Measurements from ENCODE around the gene SPATA2L. TPM values are rescaled to one million over a fixed set of nuclear protein-coding genes. Genes with fewer than 3 reads are reported as not detected.
A peak's percentile ranks its signal among the peaks of the same experiment; 100 is the strongest.

The SPATA2L gene
- total and polyA plus RNA-seq, 2 of the 13 experiments (the other 11 are each of a cell fraction or from before 2014, with no cell fraction given), result 9.1 to 20.7 TPM

GRCh38 chr16:89700649-89701424 is 668 bp downstream of the SPATA2L start (continued):
- TF ChIP-seq CBX2 (IDR thresholded peaks at IDR 0.05; ENCODE audit: low read depth, low read length) (no peak), CBX2 (CRISPR knock-in tag; IDR thresholded peaks at IDR 0.05; ENCODE audit: low read depth) (no peak), MTERF4 (CRISPR knock-in tag; IDR thresholded peaks at IDR 0.05) (no peak), TCF7L2 (IDR thresholded peaks at IDR 0.05; ENCODE audit: low read depth, low read length) (no peak), ZSCAN29 (CRISPR knock-in tag; conservative IDR thresholded peaks at IDR 0.05) (no peak), ZNF570 (CRISPR knock-in tag; IDR thresholded peaks at IDR 0.05; ENCODE audit: borderline replicate concordance) (no peak), ZNF557 (CRISPR knock-in tag; IDR thresholded peaks at IDR 0.05) (no peak; the same call in 1 of the 2 replicates), ZNF720 (CRISPR knock-in tag; IDR thresholded peaks at IDR 0.05) (0 out of 2 replicates have a peak, but pooled peaks have one; percentile 24), CCAR2 (optimal IDR thresholded peaks at IDR 0.05; ENCODE audit: low read depth, low read length) (no peak), THAP8 (CRISPR knock-in tag; IDR thresholded peaks at IDR 0.05; ENCODE audit: borderline replicate concordance) (no peak), TCF12 (IDR thresholded peaks at IDR 0.05) (no peak), TCF12 (CRISPR knock-in tag; IDR thresholded peaks at IDR 0.05) (peak; percentile 48), ZNF496 (CRISPR knock-in tag; IDR thresholded peaks at IDR 0.05; ENCODE audit: insufficient replicate concordance) (no peak), SNAPC2 (CRISPR knock-in tag; IDR thresholded peaks at IDR 0.05) (no peak), ZNF691 (CRISPR knock-in tag; IDR thresholded peaks at IDR 0.05; ENCODE audit: borderline replicate concordance, low read depth) (peak; percentile 73; the same call in 1 of the 2 replicates), KDM4B (CRISPR knock-in tag; IDR thresholded peaks at IDR 0.05) (no peak), CREBL2 (CRISPR knock-in tag; IDR thresholded peaks at IDR 0.05; ENCODE audit: borderline replicate concordance) (no peak; the same call in 1 of the 2 replicates), ZSCAN12 (CRISPR knock-in tag; IDR thresholded peaks at IDR 0.05) (peak; percentile 28; the same call in 1 of the 2 replicates), SMAD9 (CRISPR knock-in tag; IDR thresholded peaks at IDR 0.05) (no peak), ZNF512 (CRISPR knock-in tag; IDR thresholded peaks at IDR 0.05) (no peak), SRSF9 (IDR thresholded peaks at IDR 0.05; ENCODE audit: borderline replicate concordance, insufficient read depth, low read depth, low read length, poor library complexity, severe bottlenecking) (no peak), ZBTB34 (CRISPR knock-in tag; IDR thresholded peaks at IDR 0.05) (no peak), WIZ (CRISPR knock-in tag; IDR thresholded peaks at IDR 0.05) (no peak), PHF8 (CRISPR knock-in tag; IDR thresholded peaks at IDR 0.05) (peak; percentile 54), ZBTB20 (CRISPR knock-in tag; IDR thresholded peaks at IDR 0.05; ENCODE audit: borderline replicate concordance, low read depth) (no peak)
